Mesendoderm (in vitro differentiated cells): Measurements from ENCODE around the gene CNOT9. TPM values are rescaled to one million over a fixed set of nuclear protein-coding genes. Genes with fewer than 3 reads are reported as not detected.

ENCODE experiments used
- small RNA-seq: library from polyadenylated mRNA; stranded (forward); fragments of <200 nt; extraction: miRNeasy Mini kit (QIAGEN cat#:217004); gene quantifications from one replicate; pipeline ENCODE3, GENCODE V24; 2013; ENCODE audit not compliant: insufficient read depth

CNOT9 gene

Small RNA genes within 50 kb of the gene (small RNA-seq; reads per million reads assigned to genes)
- gene RNU6-136P = not detected
